Measurements from ENCODE around the gene NRDC.
A peak's percentile ranks its signal among the peaks of the same experiment; 100 is the strongest.

NRDC gene

DNA sequence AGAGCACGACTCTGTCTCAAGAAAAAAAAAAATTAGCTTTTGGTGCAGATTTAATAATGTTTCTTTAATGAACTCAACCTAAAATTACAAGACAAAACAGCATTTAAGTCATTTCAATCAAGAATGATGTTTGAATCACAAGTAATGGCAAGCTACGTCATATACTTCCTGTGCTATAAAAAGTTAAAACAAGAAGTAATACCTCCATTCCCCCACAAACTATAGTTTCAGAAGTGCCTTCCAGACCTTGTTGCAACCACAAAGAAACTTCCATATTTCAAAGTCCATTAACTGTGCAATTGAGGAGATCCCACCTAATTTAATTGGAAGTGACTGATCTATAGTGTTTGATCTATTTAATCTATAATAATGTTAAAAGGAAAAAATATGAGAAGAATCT is 15.1 kb downstream of the NRDC start:
- H3K4me1 Mint-ChIP-seq: peaks cover 43% of the 10 kb centered on the region
- H3K9me3 Mint-ChIP-seq: no peaks in the 10 kb centered on the region
- H3K27me3 Mint-ChIP-seq: no peaks in the 10 kb centered on the region
- peak; percentile 74 for ATAC-seq
- H3K27ac Mint-ChIP-seq: peak overlapping the region; percentile 59
- H3K36me3 Mint-ChIP-seq: peaks cover 13% of the 10 kb centered on the region
- H3K4me3 Mint-ChIP-seq: no peak overlapping the region

DNA sequence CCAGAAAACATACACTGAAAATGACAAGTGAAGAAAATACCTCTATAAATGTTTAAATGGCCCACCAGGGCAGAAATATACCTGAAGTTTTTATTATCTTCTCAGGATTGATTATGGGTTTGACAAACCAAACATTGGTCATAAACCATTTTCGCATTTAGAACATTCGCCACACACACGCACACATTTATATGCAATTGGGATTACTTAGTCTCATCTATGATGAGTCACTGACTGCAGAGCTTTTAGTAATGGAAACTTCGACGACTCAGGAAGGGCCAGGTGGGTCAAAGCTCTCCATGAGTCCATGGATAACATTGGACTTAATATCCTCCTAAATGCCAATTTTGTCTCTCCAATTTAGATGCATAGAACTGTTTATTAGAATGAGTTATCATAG is 16.9 kb downstream of the NRDC start:
- H3K4me1 Mint-ChIP-seq: peaks cover 26% of the 10 kb centered on the region
- no peak for ATAC-seq
- no peak overlapping the region for H3K27ac Mint-ChIP-seq
- no peaks in the 10 kb centered on the region for H3K36me3 Mint-ChIP-seq
- no peak overlapping the region for H3K4me3 Mint-ChIP-seq
- no peaks in the 10 kb centered on the region for H3K9me3 Mint-ChIP-seq
- no peaks in the 10 kb centered on the region for H3K27me3 Mint-ChIP-seq

DNA sequence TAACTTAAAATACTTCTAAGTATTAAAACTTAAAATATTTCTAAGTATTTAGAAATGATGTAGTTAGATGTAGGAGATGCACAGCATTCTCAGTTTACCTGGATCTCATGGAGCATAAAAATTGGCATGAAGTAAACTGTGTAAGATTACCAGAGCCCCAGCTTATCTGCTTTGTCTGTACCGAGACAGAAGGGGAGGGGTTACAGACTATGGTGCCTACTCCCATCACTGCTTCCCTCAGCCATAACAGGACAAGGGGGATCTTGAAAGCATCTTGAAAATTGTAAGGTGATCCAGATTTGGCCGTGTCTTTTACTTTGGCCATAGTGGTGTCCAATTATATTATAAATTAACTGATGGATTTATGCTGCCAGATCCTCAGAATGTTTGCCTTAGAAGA is 18.8 kb downstream of the NRDC start:
- H3K9me3 Mint-ChIP-seq: no peaks in the 10 kb centered on the region
- H3K36me3 Mint-ChIP-seq: peaks cover 10% of the 10 kb centered on the region
- H3K27me3 Mint-ChIP-seq: no peaks in the 10 kb centered on the region
- ATAC-seq: no peak
- no peak overlapping the region for H3K27ac Mint-ChIP-seq
- H3K4me3 Mint-ChIP-seq: no peak overlapping the region
- H3K4me1 Mint-ChIP-seq: peaks cover 16% of the 10 kb centered on the region

DNA sequence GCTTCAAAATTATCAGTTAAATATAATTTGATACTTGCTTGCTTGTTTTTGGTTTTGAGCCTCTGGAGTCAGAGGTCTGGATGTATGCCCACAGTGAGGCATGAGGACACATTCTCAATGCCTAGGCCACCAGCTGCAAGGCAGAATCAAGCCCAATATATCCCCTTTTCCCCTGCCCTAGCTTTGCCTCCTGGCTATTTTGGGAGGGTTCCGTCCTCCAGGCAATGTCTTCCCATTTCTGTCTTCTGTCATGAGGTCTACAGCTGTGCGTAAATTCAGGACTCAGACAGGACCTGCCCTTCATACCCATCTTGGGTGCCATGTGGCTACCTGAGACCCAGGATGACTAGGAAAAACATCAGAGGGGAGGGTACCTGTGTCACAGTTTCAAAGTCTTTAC is 19.2 kb downstream of the NRDC start:
- Mint-ChIP-seq H3K27ac (no peak overlapping the region), H3K4me3 (no peak overlapping the region), H3K4me1 (peaks cover 16% of the 10 kb centered on the region), H3K27me3 (no peaks in the 10 kb centered on the region), H3K36me3 (peaks cover 14% of the 10 kb centered on the region), H3K9me3 (no peaks in the 10 kb centered on the region)
- ATAC-seq: no peak

DNA sequence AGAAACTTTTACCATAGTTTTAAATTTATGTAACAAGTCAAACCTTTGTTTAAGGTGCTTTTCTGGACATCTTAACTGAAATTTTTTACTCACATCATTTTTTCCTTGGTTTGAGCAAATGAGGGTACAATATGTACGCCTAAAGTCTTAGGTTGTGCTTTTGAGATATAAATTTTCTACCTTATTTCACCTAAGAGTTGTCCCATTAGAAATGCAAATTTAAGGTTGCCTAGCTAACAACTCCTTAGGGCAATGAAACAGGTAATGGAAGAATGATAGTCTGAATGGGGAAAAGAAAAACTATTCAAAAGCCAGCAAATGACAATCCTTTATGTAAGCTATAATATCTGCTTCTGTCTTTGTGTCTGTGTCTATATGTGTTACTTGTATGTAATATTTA is 19.6 kb downstream of the NRDC start:
- no peaks in the 10 kb centered on the region for H3K27me3 Mint-ChIP-seq
- H3K36me3 Mint-ChIP-seq: peaks cover 17% of the 10 kb centered on the region
- ATAC-seq: no peak
- H3K4me1 Mint-ChIP-seq: peaks cover 15% of the 10 kb centered on the region
- no peak overlapping the region for H3K4me3 Mint-ChIP-seq
- H3K27ac Mint-ChIP-seq: no peak overlapping the region
- H3K9me3 Mint-ChIP-seq: no peaks in the 10 kb centered on the region

DNA sequence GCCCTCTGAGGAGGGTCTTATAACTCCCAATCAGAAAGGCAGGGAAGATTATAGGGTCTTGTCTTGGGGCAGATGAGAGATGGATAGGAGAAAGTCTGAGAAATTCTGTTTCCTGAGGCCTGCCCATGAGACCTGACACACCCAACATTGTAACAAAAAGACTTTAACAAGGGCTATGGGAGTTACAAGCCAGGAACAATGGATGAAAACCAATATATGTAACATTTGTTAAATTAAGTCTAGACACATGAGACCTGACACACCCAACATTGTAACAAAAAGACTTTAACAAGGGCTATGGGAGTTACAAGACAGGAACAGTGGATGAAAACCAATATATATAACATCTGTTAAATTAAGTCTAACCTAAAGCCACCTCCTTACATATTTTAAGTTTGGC is 21.8 kb downstream of the NRDC start:
- no peak for ATAC-seq
- no peak overlapping the region for H3K27ac Mint-ChIP-seq
- H3K9me3 Mint-ChIP-seq: no peaks in the 10 kb centered on the region
- H3K4me3 Mint-ChIP-seq: no peak overlapping the region
- peaks cover 21% of the 10 kb centered on the region for H3K36me3 Mint-ChIP-seq
- no peaks in the 10 kb centered on the region for H3K4me1 Mint-ChIP-seq
- no peaks in the 10 kb centered on the region for H3K27me3 Mint-ChIP-seq

DNA sequence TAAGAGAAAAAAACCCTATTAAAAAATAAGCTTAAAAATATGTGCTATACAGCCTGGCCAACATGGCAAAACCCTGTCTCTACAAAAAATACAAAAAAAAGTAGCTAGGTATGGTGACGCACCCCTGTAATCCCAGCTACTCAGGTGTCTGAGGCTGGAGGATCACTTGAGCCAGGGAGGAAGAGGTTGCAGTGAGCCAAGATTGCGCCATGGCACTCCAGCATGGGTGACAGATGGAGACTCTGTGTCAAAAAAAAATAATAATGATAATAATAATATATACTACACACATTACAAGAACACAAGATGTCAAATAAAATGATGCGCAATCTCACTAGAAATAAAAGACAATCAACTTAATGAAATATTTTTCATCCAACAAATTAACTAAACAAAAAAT is 22.9 kb downstream of the NRDC start:
- Mint-ChIP-seq H3K4me3 (no peak overlapping the region), H3K27me3 (no peaks in the 10 kb centered on the region), H3K9me3 (no peaks in the 10 kb centered on the region), H3K4me1 (peaks cover 5% of the 10 kb centered on the region), H3K36me3 (peaks cover 21% of the 10 kb centered on the region), H3K27ac (no peak overlapping the region)
- ATAC-seq: no peak

DNA sequence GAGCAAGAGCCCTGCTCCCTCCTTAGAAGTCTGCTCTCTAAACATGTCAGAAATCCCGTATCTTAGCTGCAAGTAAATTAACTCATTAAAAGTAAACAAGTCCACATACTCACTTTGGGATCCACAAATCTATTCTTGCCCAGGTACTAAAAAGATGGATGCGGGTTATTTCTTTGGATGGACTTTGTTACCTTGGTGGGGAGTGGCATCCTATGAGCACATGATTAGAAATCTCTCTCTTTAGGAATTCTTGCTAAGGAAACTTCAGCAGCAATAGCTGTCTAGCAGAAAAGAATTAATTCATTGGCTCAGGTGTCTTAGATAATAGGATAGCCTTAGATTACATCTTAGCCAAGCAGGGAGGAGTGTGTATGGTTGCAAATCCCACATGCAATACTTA is 25.2 kb downstream of the NRDC start:
- peaks cover 9% of the 10 kb centered on the region for H3K4me1 Mint-ChIP-seq
- no peak for ATAC-seq
- no peaks in the 10 kb centered on the region for H3K27me3 Mint-ChIP-seq
- no peaks in the 10 kb centered on the region for H3K9me3 Mint-ChIP-seq
- H3K36me3 Mint-ChIP-seq: peaks cover 21% of the 10 kb centered on the region
- no peak overlapping the region for H3K27ac Mint-ChIP-seq
- H3K4me3 Mint-ChIP-seq: no peak overlapping the region

DNA sequence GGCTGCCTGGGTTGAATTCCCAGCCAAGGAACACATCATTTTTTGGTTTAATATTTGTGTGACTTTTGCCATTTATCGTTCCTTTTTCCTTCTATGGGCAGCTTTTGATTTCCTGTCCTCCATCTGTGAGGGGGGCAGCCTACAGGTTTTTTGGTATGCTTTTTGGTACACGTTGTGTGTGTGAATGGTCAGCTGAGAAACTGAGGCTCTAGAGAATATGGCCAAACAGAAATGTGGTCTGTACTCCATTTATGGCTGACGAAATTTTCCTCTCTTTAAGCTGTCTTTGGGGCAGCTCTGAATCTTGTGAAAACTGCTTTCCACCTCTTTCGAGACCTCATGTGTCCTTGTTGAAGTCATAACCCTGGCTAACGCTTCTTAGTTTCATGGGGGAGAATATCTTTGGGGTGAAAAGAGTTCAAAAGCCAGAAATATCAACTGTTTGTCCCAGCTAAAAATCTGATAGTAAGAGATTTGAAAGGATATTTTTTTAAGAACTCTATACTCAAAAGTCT is 26.6 kb downstream of the NRDC start:
- Mint-ChIP-seq H3K4me3 (no peak overlapping the region), H3K36me3 (peaks cover 21% of the 10 kb centered on the region), H3K9me3 (no peaks in the 10 kb centered on the region), H3K27me3 (no peaks in the 10 kb centered on the region), H3K4me1 (peaks cover 9% of the 10 kb centered on the region), H3K27ac (no peak overlapping the region)
- ATAC-seq: no peak

DNA sequence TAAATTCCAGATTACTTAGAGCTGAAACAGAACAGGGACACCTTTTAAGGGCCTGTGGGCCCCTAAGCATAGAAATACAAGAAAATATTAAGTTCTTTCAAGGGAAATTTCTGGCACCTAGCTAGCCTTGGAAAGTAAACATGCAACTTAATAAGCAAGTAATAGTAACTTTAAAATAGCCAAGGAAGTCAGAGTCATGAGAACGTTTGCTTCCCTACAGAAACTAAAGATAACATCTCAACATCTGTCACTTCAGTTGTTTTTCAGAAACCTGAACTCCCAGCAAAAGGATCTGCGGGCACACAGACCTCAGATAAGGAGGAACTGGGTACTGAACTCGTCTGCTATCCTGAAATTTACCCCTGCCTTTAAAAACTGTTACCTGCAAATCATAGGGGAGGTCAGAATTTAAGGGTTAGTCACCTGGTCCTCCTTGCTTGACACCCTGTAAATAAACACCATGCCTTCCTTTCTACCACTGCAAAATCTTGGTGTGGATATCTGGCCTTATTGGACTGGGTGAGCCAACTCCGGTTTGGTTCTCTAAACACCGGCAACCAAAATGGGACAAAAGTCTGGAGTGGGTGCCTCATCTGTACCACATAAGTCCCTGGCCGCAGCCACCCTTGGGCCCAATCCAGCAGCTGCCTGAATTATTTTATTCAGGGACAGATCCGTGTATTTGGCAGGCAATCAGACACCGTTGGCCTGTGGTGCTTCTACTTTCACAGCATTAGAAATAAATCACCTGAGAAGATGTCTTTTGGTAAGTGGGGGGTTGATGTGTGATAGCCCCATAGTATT is 27.9 kb downstream of the NRDC start:
- no peak overlapping the region for H3K4me3 Mint-ChIP-seq

DNA sequence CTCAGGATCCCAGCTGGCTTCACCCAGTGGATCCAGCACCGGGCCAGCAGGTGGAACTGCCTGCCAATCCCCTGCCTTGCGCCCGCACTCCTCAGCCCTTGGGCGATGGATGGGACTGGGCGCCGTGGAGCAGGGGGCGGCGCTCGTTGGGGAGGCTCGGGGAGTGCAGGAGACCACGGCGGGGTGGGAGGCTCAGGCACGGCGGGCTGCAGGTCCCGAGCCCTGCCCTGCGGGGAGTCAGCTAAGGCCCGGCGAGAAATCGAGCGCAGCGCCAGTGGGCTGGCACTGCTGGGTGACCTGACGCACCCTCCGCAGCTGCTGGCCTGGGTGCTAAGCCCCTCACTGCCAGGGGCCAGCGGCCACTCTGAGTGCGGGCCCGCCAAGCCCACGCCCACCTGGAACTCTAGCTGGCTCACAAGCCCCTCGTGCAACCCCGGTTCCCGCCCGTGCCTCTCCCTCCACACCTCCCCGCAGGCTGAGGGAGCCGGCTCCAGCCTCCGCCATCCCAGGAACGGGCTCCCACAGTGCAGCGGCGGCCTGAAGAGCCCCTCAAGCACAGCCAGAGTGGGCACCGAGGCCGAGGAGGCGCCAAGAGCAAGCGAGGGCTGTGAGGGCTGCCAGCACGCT is 31.1 kb downstream of the NRDC start:
- Mint-ChIP-seq H3K27me3 (no peaks in the 10 kb centered on the region), H3K9me3 (no peaks in the 10 kb centered on the region), H3K36me3 (peaks cover 14% of the 10 kb centered on the region), H3K4me1 (peaks cover 30% of the 10 kb centered on the region), H3K4me3 (no peak overlapping the region), H3K27ac (no peak overlapping the region)
- no peak for ATAC-seq

More for the DNA sequence above, 27.9 kb downstream of the NRDC start:
- Mint-ChIP-seq H3K27me3 (no peaks in the 10 kb centered on the region), H3K27ac (no peak overlapping the region), H3K4me1 (peaks cover 11% of the 10 kb centered on the region), H3K36me3 (peaks cover 32% of the 10 kb centered on the region), H3K9me3 (no peaks in the 10 kb centered on the region)
- no peak for ATAC-seq

DNA sequence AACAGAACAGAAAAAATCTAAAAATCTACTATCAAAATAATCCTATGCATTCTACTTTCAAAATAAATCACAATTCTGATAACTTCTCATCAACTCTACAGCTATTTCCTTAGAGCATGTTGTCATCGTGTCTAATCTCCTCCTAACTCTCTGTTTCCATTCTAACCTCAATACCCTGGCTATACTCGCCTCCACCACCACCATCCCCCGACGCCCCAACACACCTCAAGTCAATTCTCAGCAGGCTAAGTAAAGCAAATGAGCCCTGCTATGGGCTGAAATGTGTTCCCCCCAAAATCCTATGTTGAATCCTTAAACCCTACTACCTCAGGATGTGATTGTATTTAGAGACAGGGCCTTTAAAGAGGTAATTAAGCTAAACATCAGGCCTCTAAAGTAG is 34.6 kb downstream of the NRDC start:
- Mint-ChIP-seq H3K9me3 (no peaks in the 10 kb centered on the region), H3K27me3 (no peaks in the 10 kb centered on the region), H3K36me3 (peaks cover 30% of the 10 kb centered on the region), H3K4me3 (no peak overlapping the region), H3K4me1 (peaks cover 28% of the 10 kb centered on the region), H3K27ac (no peak overlapping the region)
- no peak for ATAC-seq

DNA sequence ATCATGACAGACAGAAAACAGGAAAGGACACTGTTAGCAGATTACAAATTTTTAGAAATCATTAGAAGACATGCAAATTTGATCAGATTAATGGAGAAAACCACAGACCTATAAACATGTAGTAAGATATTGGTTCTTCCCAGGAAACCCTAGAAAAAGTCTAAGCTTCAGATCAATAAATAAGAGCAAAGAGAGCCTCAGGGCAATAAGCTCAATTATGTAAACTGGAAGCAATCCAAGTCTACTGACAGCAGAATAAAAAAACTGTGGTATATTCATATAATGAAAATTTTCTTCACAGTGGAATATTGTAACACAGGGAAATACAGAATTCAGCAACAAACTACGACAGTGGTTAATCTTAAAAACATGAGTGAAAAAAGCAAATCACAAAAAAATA is 36.3 kb downstream of the NRDC start:
- peaks cover 28% of the 10 kb centered on the region for H3K4me1 Mint-ChIP-seq
- H3K9me3 Mint-ChIP-seq: no peaks in the 10 kb centered on the region
- H3K36me3 Mint-ChIP-seq: peaks cover 45% of the 10 kb centered on the region
- H3K4me3 Mint-ChIP-seq: no peak overlapping the region
- no peak for ATAC-seq
- no peak overlapping the region for H3K27ac Mint-ChIP-seq
- H3K27me3 Mint-ChIP-seq: no peaks in the 10 kb centered on the region

DNA sequence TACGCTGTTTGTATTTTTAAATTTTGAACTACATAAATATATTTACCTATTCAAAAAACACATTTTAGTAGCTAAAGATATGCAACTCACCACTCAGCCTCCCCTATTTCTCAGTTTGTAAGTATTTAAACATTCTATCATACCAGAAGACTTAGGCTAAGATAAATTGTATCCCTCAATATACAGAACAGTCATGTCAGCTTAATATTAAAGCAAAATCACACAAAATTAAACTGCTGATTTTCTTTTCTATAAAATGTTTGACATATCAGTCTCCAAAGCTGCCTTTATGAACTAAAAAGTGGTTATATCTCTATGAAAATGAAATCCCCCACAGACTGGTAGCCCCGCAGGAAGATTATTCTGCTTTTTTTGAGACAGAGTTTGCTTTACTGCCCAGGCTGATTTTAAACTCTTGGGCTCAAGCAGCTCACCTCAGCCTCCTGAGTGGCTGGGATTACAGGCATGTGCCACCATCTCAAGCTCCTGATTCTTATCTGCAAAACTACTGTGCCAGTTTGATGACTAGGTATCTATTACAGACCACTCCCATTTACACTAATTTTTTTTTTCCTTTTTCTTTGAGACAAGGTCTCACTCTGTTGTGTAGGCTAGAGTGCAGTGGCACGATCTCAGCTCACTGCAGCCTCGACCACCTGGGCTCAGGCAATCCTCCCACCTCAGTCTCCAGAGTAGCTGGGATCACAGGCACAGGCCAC is 37.6 kb downstream of the NRDC start:
- Mint-ChIP-seq H3K36me3 (peaks cover 37% of the 10 kb centered on the region), H3K9me3 (no peaks in the 10 kb centered on the region), H3K4me1 (peaks cover 28% of the 10 kb centered on the region), H3K27me3 (no peaks in the 10 kb centered on the region), H3K27ac (no peak overlapping the region), H3K4me3 (no peak overlapping the region)
- ATAC-seq: no peak

DNA sequence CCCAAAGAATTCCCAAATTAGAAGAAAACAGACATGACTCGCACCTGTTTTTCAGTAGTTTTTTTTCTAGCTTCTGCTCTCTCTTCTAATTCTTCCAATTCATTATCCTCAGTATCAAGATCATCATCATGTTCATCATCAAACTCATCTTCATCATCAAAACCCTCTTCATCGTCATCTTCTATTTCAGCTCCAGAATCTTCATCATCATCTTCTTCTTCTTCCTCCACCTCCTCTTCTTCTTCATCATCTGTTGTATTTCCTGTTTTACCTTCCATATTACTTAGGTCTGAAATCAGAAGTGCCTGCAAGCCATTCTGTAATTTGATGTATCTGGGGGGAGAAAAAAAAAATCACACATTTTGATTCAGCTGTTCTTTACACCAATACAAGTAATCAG is 38.3 kb downstream of the NRDC start:
- no peak overlapping the region for H3K4me3 Mint-ChIP-seq
- no peak for ATAC-seq
- H3K27ac Mint-ChIP-seq: no peak overlapping the region

More for the DNA sequence above, 38.3 kb downstream of the NRDC start:
- Mint-ChIP-seq H3K27me3 (no peaks in the 10 kb centered on the region), H3K4me1 (peaks cover 23% of the 10 kb centered on the region), H3K36me3 (peaks cover 32% of the 10 kb centered on the region), H3K9me3 (no peaks in the 10 kb centered on the region)

Data from stimulated activated memory B cell treated with anti-CD40 and anti-IgM and Interleukin-4, amounts not matched to agents 10 μg/mL and 1 μg/mL and 100 μg/mL, for 72 hours (primary cell).